Stimulated activated CD8-positive, alpha-beta memory T cell treated with anti-CD3 and anti-CD28 coated beads, Interleukin-7, amount 100 ng/mL, for 1 hour (primary cell): ENCODE measurements around the gene TTL.
A peak's percentile ranks its signal among the peaks of the same experiment; 100 is the strongest.
"Not testable (repeated sequence)": the region's sequence is repeated elsewhere in the genome, so short reads cannot be mapped to it uniquely, and the experiment has no call there.

Source experiments
- DNase-seq, 2 donors: peaks; one replicate each; pipeline ENCODE4 v3.0.0-alpha.2; 2020; ENCODE audit warnings: low read depth in 2 of 2

The TTL gene

DNA sequence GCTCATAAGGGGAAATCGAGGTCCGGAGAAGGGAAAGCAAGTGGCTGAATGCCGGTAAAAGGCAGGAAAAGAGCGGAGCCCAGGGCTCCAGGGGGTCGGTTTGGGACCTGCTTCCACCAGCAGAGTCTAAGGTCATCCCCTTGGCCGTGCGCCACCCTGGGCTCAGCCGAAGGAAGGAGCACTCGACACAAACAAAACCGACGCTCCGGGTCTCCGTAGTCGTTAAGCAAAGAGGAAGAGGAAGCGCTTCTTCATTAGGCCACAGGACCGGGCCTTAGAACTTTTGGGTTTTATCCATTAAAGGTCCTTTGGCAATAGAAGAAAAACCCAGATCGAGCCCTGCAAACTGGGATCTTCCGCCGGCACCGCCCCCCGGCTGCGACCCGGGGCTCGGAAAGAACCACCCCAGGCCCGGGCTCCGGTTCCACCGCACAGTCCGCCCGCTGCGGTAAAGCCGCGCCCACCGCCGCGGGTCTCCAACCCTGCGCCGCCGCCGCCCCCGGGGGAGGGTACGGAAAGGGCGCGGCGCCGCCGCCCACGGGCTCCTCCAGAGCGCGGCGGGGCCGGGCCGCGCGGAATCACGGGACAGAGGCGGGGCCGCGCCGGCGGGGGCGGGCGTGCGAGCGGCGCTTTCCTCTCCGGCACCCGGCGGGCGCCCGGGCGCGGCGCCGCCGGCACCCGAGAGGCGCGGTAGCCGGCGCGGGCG lies at the start of gene TTL:
Gene TTL (plus strand): TSS at position 629 of the 706 bp plus-strand sequence. CDS start 189 bp downstream, outside the sequence.
- peak; percentile 50 to 55 for DNase-seq

DNA sequence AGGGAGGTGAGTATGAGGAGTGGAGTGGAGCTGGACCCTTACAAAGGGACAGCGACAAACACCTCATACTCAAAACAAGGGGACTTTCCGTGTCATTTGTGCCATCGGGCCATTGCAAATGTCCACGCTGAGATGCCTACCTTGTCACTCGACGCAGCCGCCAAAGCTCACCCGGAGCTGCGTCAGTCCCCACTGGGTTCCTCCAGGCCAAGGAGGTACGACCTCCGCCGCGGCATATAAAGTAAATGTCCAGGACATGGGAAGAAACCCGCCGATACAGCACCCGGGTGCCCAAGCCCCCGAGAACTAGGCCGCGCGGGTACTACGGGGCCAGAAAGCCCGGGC lies 49.6 kb upstream of the TTL start:
- not testable (repeated sequence) for DNase-seq

- not testable (repeated sequence) for DNase-seq
These were observed 49.0 kb upstream of the TTL start for GRCh38 chr2:112432735-112433479.

DNA sequence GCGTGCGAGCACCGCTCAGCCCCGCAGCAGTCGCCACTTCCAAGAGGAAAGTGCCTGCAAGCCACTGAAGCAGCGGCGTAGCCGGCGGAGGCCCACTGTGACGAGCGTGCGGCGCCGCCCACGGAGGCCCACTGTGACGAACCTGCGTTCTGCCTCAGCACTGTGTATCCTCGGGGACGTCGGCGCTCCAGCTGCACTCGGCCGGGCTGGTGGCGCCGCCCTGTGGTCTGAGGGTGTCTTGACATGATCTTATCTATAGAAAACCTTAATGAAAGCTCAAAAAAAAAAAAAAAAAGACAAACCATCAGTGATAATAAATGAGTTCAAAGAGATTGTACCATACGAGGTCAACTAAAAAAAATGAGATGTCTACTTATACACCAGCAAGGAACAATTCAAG lies 48.5 kb upstream of the TTL start, which contains the start of gene RGPD8:
Gene RGPD8 (minus strand): TSS at position 166 of the 400 bp plus-strand sequence. CDS start 192 bp downstream, outside the sequence.
- DNase-seq = peak; percentile 68 to 75

DNA sequence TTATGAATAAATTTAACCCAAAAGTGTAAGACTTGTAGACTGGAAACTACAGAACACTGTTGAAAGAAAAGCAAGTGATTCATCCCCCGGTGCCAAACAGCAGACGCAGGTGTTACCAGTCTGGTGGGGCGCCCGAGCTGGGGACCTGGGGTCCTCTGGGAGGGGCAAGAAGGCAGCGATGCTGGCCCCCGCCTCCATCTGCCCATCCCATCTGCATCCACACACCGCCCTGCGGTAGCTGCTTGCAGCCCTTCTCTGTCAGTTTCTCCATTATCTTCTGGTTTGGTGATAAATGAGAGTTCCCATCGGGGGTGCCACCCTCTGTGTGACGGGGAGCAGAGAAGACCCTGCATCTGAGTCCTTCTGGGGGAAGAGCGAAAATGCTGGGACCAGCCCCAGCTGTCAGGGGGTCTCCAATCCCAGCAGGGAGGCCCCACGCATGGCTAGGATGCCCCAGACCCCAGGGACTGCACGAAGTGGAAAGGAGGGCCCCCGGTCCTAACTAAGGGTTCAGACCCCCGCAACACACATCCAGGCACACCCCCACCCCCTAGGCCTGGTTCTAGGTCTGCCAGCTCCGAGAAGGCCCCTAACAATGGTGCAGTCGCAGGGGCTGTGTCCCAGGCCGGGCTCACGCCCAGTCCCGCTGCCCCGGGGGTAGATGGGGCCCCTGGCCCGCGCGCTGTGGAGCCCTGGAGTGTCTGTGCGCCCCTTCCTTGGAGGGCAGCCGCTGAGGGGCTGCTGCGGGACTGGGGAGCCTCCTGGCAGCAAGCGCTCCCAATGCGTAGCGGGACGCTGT lies 47.8 kb upstream of the TTL start:
- no peak for DNase-seq

GRCh38 chr2:112434890-112435715 lies 46.9 kb upstream of the TTL start:
- DNase-seq = not testable (repeated sequence)

GRCh38 chr2:112435716-112436431 lies 46.1 kb upstream of the TTL start:
- DNase-seq = not testable (repeated sequence)

DNA sequence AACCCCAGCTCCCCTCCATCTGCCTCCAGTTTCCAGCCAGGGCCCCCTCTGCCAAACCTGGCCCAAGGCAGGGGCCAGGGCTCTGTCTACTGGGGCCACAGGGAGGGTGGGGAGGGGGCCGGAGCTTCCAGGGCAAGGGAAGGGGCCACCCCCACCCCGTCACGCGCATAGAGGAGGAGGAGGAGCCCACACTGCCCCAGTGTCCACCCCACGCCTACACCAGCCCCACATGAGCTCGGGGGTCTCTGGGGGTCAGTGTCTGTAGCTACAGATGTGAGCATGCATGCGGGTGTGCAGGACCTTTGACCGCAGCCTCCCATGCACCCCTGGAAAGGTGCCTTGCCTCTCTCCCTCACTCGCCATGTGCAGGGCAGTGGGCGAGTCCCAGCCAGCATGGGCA lies 45.0 kb upstream of the TTL start:
- not testable (repeated sequence) for DNase-seq

- DNase-seq = not testable (repeated sequence)
These were observed 44.5 kb upstream of the TTL start for GRCh38 chr2:112437405-112437831.

- DNase-seq = not testable (repeated sequence)
These were observed 43.2 kb upstream of the TTL start for GRCh38 chr2:112438603-112439261.

GRCh38 chr2:112444256-112444655 lies 37.7 kb upstream of the TTL start:
- not testable (repeated sequence) for DNase-seq

DNA sequence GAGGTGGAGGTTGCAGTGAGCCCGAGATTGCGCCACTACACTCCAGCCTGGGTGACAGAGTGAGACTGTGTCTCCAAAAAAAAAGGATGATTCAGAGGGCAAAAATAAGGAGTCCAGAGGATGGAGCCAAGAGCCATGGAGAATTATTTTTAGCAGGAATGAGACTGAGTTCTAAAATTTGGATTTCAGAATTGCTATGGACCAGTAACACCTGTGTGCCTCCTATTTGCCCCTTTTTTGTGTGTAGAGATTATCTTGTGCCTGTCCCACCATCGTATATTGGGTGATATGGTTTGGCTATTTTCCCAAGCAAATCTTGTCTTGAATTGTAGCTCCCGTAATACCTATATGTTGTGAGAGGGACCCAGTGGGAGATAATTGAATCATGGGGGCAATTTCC lies 32.1 kb upstream of the TTL start:
- no peak for DNase-seq

DNA sequence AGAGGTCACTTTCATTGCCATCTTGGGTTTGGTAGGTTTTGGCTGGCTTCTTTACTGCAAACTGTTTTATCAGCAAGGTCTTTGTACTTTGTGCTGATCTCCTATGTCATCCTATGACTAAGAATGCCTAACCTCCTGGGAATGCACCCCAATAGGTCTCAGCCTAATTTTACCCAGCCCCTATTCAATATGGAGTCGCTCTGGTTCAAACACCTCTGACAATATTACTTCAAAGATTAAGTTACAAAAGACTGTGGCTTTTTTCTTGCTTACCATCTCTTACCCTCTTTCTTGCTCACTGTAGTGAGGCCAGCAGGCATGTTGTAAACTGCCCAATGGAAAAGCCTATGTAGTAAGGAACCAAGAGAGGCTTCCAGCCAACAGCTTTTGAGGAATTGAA lies 30.6 kb upstream of the TTL start:
- no peak for DNase-seq

DNA sequence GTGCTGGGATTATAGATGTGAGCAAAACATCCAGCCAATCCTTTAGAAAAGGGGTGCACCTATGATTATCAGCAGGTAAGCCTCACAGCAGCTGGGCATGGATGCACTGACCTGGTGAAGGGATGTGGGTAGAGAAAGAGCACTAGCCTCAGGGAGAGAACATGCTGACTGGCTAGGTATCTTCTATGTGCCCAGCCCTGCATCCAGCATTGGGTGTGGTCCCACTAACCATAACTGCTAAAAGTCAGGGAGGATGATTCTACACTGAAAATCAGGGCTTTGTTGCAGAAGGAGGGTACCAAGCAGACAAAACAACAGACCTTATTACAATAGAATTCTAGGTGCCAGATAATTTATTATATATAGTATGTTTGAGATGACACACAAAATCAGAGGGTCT lies 27.4 kb upstream of the TTL start:
- DNase-seq = no peak

GRCh38 chr2:112459372-112459771 lies 22.6 kb upstream of the TTL start:
- DNase-seq = no peak

DNA sequence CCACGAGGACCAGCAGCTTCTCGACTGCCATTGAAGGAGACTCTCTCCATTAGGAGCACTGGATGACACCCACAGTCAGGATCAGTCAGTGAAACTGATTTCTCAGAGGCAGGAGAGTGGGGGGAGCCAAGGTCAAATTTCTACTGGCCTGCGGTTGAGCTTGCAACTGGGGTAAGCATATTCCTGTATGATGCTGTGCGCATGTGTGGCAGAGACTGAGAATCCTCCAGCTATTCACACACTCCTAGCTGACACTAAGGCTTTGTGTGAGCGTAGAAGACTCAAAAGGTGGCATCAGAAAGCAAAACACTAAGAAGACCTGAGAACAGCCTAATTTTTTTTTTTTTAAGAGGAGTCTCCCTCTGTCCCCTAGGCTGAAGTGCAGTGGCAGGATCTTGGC lies 19.8 kb upstream of the TTL start:
- DNase-seq = no peak

GRCh38 chr2:112463256-112463655 lies 18.7 kb upstream of the TTL start:
- DNase-seq = no peak

GRCh38 chr2:112465382-112465781 lies 16.6 kb upstream of the TTL start:
- no peak for DNase-seq

DNA sequence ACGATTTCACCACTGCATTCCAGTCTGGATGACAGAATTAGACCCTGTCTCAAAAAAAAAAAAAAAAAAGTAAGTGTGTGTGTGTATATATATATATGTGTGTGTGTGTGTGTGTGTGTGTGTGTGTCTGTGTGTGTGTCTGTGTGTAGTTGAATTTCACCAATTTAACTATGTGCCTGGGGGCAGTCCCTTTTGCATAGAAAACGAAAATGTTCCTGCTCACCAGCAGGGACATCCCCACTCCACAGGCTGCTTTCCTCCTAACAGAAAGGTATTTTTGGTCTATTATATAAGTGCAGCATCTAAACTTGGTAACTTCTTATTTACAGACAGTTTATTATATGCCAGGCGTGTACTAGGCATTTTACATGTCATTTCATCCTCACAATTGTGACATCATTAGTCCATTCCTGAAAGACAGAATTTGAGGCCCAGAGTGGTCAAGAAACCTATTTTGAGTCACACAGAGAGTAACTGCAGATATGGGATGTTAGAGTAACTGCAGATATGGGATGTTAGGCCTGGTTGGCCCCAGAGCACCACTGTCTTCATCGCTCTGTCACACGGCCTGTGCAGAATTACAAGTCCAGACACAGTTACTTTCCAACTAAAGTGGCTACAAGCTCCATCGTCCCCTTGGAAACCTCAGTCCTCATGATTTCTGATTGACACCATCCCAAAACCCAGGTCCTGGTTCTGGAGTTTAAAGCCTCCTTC lies 9.3 kb upstream of the TTL start:
- no peak for DNase-seq
